ENCODE results near the gene DCTN2.
"Not testable (repeated sequence)": the region's sequence is repeated elsewhere in the genome, so short reads cannot be mapped to it uniquely, and the experiment has no call there.

The DCTN2 gene

GRCh38 chr12:57576613-57577160 lies 29.7 kb upstream of the DCTN2 start:
- no peak for ATAC-seq

- ATAC-seq, result no peak
These were observed 29.0 kb upstream of the DCTN2 start for GRCh38 chr12:57575771-57576612.

GRCh38 chr12:57574795-57575194 lies 27.8 kb upstream of the DCTN2 start:
- no peak for ATAC-seq

GRCh38 chr12:57571926-57572762 lies 25.2 kb upstream of the DCTN2 start:
- ATAC-seq, result no peak

GRCh38 chr12:57570438-57570837 lies 23.4 kb upstream of the DCTN2 start:
- ATAC-seq, result not testable (repeated sequence)

- no peak for ATAC-seq
These were observed 22.9 kb upstream of the DCTN2 start for GRCh38 chr12:57569858-57570257.

GRCh38 chr12:57568838-57569237 lies 21.8 kb upstream of the DCTN2 start:
- no peak for ATAC-seq

GRCh38 chr12:57564178-57564740 lies 17.3 kb upstream of the DCTN2 start:
- ATAC-seq, result no peak

GRCh38 chr12:57563358-57563757 lies 16.4 kb upstream of the DCTN2 start:
- ATAC-seq, result no peak

- ATAC-seq, result not testable (repeated sequence)
These were observed 14.1 kb upstream of the DCTN2 start for GRCh38 chr12:57561117-57561516.

GRCh38 chr12:57560516-57560915 lies 13.5 kb upstream of the DCTN2 start:
- no peak for ATAC-seq

- no peak for ATAC-seq
These were observed 11.9 kb upstream of the DCTN2 start for GRCh38 chr12:57558864-57559263.

- no peak for ATAC-seq
These were observed 7.9 kb upstream of the DCTN2 start for GRCh38 chr12:57554897-57555296.

- no peak for ATAC-seq
These were observed 7.5 kb upstream of the DCTN2 start for GRCh38 chr12:57554453-57554852.

- ATAC-seq, result no peak
These were observed 6.6 kb upstream of the DCTN2 start for GRCh38 chr12:57553343-57554202.

- no peak for ATAC-seq
These were observed 5.9 kb upstream of the DCTN2 start for GRCh38 chr12:57552835-57553313.

- ATAC-seq, result no peak
These were observed 5.3 kb upstream of the DCTN2 start for GRCh38 chr12:57552306-57552651.

GRCh38 chr12:57551637-57552305 lies 4.8 kb upstream of the DCTN2 start:
- ATAC-seq, result no peak

- no peak for ATAC-seq
These were observed 3.9 kb upstream of the DCTN2 start for GRCh38 chr12:57550641-57551549.

- ATAC-seq, result peak; percentile 14 to 20
These were observed 3.1 kb upstream of the DCTN2 start, which contains the start of gene KIF5A for GRCh38 chr12:57549909-57550640. Gene KIF5A (plus strand): TSS chr12:57550044. CDS start chr12:57550272, 228 bp downstream.

All from activated CD4-positive, CD25-positive, alpha-beta regulatory T cell treated with anti-CD3 and anti-CD28 coated beads, Interleukin-2, amount 50 U/mL, for 24 hours (primary cell).